Adipose tissue (tissue), 3 donors: ENCODE results near the gene SEMA7A. TPM values are rescaled to one million over a fixed set of nuclear protein-coding genes. Genes with fewer than 3 reads are reported as not detected.

Experiments
- H3K27ac ChIP-seq: one replicate; pipeline ENCODE4 v1.5.1; 2013; ENCODE audit warnings: low read depth, low read length
- WGBS, 3 donors: extraction: QIAGEN DNeasy Blood & Tissue Kit; methylation state at CpG; one replicate each; pipeline ENCODE4 v1.1.7; 2013; 5-methylcytosine and 5-hydroxymethylcytosine counted together
- polyA plus RNA-seq, 3 donors: library from polyadenylated mRNA; stranded (reverse); fragments of 200-250 nt; gene quantifications; one replicate each; pipeline ENCODE4 v1.2.3, GENCODE V29; 2013
- donor health status: healthy with polysubstance abuse.
- donor health status: Bipolar disorder and iron deficiency.
- donor health status: healthy.

Gene SEMA7A
- polyA plus RNA-seq, 3 donors = 0.75 to 3.0 (median 2.4) TPM

DNA sequence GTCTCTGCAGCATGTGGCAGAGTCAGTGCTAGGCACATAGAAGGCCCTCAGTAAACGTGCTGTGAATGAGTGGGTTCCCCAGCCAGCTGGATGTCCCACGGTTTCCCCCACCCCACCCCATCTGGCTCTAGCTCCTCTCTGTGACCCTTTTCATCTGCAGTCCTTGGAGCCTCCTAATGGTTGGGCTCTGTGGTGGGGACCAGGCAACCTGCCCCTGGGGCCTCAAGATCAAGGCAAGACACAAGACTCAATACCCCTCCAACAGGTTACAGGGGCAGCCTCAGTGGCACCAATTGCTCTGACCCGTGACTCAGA lies 49.2 kb downstream of the SEMA7A start:
- 44 to 63% (median 47%) methylated on average over 3 of the region's 3 CpGs for WGBS, 3 donors

DNA sequence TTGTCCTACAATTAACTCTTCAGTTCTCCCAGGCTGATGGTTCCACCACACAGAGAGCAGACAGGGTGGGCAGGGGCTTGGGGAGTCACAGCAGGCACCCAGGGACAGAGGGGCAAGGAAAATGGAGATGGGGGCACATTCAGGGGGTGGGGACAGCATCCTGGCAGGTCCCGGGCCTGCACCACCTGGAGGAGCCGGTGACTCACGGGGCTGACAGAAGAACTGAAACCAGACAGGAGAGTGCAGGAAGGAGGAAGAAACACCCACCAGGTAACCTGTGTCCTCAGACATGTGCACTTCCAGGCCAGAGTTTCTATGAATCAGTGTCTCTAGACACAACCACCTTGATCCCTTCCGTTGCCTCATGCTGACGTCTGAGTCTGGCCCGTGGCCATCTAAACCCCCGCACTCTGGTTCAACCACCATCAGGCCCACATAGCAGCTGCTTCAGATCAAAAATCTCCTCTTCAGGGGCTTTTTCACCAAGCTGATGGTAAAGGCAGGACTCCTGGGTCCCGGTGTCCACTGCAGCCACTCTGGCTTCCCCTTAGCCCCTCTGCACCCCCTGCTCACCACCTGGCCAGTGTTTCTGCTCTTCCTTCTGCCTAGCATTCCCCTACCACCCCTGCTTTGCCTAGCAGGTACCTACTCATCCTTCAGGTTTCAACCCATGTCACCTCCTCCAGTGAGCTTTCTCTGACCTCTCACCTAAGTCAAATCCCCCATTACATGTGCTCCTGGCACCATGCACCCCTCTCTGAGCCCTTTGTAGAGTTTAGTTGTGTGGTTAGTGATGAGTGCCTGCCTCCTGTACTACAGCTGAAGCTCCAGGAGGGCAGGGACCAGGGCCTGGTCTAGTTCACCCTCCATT lies 49.8 kb downstream of the SEMA7A start:
- H3K27ac ChIP-seq = no peak overlapping the region
- WGBS, 3 donors = 65 to 72% (median 68%) methylated on average over 8 of the region's 8 CpGs

More for the DNA sequence above, 49.2 kb downstream of the SEMA7A start:
- no peak overlapping the region for H3K27ac ChIP-seq

DNA sequence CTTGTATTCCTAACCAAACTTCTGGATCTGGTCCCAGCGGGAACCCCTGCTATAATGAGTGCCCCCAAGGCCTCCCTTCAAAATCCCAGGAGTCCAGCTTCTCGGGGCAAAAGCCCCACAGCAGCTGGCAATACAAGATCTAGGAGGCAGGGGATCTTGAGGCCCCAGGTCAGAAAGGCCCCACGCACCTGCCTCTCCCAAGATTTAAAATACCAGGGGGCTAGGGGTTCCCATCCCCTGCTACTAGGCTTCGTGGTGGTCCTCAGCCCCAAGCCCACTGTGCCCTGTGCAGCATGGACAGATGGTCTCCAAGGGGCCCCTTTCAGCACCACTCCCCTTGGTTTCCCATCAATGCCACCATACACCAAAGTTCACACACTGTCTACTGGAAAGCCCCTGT lies 50.5 kb downstream of the SEMA7A start:
- H3K27ac ChIP-seq = no peak overlapping the region
- 87 to 95% (median 93%) methylated on average over 4 of the region's 4 CpGs for WGBS, 3 donors

DNA sequence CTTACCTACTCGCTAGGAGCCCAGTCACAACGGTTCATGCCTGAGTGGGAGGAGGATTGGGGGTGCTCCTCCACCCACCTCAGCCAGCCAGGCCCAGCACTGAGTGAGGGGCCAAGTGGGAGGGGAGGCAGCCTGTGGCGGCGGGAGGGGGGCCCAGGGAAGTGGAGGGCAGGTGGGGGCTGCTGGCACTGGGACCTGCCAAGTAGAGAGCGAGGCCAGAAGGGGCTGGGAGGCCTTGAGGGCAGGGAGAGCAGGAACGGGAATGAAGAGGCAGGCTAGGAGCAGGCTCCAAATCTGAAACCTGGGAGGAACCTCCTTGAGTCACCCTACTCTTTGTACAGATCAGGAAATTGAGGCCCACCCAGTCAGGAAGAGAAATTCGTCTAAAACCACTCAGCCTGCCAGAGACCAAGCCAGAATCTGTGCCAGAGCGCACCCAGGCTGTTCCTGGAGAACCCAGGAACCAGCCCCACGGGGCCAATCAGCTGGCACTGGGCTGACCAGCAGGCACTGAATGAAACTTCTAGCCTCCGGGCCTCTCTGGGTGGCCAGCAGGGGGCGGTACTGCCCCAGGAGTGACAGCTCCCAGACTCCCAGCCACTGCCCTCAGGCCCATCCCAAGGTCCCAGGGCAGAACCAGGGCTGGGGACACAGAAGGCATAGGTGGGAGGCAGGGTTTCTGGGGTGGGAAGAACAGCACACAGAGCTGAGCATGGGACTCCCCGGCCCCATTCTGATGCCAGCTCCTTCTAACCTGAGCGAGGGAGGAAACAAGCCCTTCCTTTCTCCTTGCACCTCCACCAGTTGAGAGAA lies 51.5 kb downstream of the SEMA7A start:
- H3K27ac ChIP-seq = no peak overlapping the region
- 33 to 38% (median 33%) methylated on average over 13 of the region's 13 CpGs for WGBS, 3 donors

DNA sequence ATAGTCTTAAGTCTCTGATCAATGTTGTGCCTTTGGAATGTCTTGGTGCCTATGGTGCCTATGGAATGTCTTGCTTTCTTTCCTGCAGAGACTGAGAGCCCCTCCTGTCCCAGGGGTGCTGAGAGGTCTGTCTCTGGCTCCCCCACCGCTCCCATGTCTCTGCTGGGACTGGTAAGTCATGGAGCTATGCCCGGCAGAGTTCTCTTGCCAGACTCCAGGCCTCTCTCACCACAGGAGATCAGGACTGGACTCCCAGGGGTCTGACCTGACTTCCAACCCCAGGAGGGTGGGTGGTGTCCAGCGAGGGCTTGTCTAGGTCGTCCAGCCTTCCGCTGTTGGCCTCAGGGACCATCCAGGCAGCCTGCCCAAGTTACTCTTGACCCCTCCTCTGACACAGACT lies 52.3 kb downstream of the SEMA7A start:
- 59 to 81% (median 72%) methylated on average over 5 of the region's 5 CpGs for WGBS, 3 donors
- H3K27ac ChIP-seq = no peak overlapping the region

DNA sequence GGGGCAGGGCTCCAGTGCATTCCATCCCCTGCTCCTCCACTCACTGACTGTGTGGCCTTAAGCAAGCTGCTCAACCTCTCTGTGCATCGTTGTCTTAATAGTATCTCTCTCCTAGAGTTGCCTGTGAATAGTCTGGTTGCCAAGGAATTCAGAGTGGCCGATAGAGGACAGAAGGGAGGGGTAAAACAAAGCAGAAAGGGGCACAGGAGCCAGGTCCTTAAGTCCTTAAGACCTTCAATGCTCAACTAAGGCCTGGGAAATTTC lies 52.6 kb downstream of the SEMA7A start:
- no peak overlapping the region for H3K27ac ChIP-seq
- WGBS, 3 donors = 69 to 80% (median 78%) methylated on average over 2 of the region's 2 CpGs

DNA sequence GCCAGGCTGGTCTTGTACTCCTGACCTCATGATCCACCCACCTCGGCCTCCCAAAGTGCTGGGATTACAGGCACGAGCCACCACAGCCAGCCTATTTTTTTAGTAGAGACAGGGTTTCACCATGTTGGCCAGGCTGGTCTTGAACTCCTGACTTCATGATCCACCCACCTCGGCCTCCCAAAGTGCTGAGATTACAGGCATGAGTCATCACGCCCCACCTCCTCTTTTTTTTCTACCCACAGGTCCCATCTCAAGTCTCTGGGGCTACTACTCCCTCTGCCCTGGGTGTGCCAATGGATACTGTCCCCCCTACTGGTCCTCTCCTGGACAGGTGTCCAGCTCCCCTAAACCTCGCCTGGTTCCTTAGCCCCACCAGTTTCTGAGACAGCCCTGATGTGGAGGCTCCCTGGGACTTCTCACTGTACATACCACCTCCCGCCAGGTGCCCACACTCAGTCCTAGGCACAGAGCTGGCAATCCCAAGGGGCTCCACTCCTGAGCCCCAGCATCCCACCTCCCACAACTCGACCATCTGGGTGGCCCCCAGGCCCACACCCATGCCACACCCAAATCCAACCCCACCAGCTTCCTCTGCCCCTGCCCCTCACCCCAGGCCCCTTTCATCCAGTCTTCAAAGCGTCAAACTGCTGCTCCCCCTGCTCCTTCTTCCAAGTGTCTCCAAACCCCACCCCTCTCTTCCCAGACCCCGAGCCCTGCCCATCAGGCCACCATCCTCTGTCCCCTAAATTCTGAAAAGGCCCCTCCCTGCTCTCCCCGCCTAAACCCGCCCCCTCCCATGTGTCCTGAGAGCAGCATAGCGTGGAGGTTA lies 53.2 kb downstream of the SEMA7A start:
- 72 to 74% (median 74%) methylated on average over 12 of the region's 12 CpGs for WGBS, 3 donors
- H3K27ac ChIP-seq = no peak overlapping the region

DNA sequence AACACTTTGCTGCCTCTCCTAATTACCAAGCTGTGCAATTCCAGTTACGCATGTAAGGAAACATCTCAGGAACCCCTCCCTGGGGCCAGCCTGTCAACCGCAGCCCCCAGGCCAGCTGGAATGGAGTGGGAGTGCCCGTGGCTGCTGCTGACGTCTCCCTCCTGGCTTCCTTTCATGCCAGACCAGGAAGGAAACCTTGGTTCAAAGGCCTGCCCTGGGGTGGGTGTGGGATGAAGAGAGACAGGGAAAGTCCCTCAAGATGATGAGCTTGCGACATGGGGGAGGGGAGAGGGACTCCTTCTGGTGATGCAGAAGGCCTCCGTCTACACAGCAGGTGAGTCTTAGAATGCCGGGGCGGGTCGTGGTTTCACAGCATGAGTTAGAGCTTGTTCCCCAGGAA lies 54.9 kb downstream of the SEMA7A start:
- H3K27ac ChIP-seq = no peak overlapping the region
- 22 to 52% (median 26%) methylated on average over 9 of the region's 9 CpGs for WGBS, 3 donors

DNA sequence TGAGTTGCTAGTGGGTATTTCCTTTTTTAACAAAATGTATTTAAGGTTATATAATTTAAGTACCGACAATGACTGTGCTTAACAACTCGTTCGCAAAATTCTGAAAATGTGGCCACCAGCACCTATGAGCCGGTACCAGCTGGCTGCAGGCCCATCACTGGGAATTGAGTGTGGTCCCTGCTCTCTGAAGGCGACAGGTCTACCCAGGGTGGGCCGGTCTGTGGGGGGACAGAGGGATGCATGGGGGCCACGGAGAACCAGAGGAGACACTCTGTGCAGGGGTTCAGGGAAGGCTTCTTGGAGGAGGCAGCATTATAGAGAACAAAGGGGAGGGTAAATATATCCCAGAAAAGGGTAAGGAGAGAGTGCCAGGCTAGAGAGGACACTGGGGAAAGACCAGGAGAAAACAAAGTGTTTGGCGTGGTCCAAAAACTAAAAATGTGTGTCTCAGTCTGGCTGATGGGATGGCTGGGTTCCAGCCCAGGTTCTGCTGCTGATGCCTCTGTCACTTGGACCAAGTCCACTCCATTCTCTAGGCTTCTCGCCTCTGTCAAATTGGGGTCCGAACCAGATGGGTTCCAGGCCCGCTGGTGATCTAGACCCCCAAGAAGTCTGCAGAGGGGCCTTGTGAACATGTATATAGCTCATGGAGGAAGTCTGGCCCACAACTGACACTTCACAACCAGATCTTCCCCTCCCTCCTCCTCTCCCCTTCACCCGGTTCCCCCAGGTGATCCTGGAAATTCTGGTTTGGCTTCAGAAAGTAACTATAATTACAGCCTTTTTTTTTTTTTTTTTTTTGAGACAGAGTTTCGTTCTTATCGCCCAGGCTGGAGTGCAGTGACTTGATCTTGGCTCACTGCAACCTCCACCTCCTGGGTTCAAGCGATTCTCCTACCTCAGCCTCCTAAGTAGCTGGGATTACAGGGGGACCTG lies 55.7 kb downstream of the SEMA7A start:
- no peak overlapping the region for H3K27ac ChIP-seq
- WGBS, 3 donors = 80 to 83% (median 82%) methylated on average over 13 to 15 of the region's 15 CpGs

DNA sequence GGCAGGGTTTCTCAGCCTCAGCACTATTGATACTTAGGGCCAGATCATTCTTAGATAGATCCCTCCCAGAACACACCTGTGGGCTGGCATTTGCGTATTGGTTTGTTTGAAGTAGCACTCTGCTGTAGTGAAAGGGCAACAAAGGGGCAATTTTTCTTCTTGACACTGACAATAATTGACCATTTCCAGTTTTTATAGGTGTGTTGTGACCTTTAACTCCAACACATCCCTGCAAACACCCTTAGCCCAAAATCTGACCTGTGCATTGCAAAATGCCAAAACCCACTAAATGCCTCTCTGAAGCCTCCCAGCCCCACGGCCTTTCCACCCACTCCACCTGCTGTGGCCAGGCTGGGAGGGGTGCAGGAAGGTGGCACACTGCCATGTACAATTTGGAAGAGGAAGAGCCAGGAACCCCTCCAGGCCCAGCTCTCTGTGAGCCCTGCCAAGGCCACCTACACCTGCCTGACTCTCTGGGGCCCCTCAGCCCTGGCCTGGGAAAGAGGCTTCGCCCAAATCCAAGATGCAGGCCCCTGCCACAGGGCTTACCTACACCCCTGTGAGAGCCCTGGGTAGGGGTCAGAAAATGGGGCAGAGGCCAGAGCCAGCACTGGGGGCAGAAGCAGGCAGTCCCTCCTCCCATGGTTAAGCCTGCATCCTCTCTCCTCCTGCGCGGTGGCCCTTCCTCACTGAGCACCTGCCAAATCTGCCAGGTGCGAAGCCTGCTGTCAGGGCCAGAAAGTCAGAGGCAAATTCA lies 56.8 kb downstream of the SEMA7A start:
- H3K27ac ChIP-seq = no peak overlapping the region
- WGBS, 3 donors = 75 to 91% (median 82%) methylated on average over 5 to 6 of the region's 6 CpGs

DNA sequence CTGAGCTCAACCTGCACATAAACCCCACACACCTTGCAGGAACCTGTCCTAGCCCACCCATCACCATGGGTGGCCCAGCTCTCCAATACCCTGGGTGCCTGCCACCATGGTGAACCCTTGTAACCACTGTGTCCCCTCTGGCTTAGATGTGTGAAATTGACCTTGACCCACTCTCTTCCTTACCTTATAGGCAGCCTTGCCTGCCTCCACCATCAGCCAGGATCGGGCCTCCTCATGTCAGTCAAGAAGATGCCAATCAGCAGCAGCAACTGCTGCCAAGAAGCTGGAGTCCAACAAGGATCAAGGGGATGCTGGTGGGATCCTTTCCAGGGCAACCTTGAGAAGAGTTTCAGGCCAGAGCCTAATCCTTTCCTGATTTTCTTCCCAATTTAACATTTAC lies 57.5 kb downstream of the SEMA7A start:
- H3K27ac ChIP-seq = no peak overlapping the region
- WGBS, 3 donors = 63 to 94% (median 82%) methylated on average over 1 of the region's 1 CpG

DNA sequence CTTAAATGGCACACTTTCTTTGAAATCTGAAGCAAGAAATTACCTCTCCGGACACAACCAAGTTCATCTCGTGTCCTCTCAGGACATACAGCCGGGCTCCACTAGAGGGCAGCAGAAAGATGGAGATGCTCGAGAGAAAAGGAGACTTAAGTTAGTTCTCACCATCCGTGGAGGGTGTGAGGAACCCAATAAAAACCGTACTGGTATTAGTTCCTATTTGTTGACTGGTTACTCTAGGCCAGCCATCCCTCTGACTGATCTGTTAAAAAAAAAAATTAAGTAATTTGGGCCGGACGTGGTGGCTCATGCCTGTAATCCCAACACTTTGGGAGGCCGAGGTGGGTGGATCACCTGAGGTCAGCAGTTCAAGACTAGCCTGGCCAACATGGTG lies 58.5 kb downstream of the SEMA7A start:
- no peak overlapping the region for H3K27ac ChIP-seq
- WGBS, 3 donors = 14 to 16% (median 16%) methylated on average over 9 of the region's 9 CpGs

DNA sequence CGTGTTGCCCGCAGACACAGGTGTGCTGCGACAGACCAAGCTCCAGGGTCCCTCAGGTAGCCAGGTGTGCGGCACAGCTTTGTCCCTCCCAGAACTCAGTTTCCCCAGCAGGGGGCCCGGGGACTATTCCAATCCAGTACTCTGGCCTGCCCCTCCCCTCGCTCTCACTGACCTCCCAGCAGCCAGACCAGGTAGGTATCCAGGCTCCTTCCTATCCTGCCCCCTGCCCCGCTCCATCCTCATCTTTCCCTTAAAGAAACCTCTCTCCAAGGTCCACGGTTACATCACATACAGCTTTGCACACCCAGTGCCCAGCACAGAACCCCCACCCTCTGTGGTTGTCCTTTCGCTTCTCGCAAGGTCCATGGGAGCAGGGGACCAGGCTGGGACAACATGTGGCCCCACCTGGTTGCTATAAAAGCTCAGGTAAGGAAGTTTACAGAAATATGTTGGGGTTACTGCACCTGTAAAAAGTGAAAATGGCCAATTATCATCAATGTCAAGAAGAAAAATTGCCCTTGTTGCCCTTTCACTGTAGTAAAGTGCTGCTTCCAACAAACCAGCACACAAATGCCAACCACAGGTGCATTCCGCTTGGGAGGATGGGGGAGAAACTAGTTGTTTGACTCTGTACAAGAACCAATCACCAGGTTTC lies 59.0 kb downstream of the SEMA7A start:
- WGBS, 3 donors = 21 to 25% (median 21%) methylated on average over 11 of the region's 11 CpGs

DNA sequence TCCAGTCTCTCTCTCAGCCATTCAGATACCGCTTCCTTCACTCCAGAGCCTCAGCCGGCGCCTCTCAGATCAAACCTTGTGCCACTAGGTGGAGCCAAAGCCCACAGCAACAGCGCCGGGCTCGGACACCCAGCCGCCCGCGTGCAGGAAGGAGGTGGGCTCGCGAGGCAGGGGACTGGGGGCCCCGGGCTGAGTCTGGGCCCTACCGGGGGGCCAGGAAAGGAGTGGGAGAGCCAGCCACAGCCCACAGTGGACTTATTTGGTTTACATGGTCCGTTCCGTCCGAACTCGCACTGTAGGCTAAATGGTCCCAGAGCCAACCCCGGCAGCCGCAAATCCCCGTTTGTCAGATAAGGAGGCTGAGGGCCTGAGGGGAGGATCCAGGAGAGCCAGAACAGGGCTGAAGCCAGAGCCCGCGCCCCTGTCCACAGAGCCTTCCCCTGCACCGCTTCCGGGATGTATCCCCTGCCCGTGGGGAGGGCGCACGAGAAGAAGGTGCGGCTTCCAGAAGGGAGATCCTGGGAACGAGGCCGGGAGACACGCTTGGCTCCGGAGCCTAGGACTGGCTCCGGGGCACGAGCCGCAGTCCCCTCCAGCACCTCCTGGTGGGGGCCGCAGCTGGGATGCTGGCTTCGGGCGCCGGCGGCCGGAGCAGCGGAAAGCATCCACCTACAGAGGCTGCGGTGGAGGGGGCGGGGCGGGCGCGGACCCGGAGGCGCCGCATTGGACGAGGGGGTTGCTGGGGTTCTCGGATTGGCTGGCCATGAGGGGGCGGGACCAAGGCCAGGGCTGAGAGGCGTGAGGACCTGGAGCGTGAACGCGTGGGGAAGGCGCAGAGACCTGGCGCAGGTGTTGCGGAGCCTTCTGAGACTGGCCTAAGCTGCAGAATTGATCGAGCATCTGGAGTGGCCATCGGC lies 59.8 kb downstream of the SEMA7A start:
- WGBS, 3 donors = 0 to 2% (median 1%) methylated on average over 45 to 62 of the region's 62 CpGs
- H3K27ac ChIP-seq = no peak overlapping the region

More for the DNA sequence above, 59.0 kb downstream of the SEMA7A start:
- H3K27ac ChIP-seq = no peak overlapping the region

DNA sequence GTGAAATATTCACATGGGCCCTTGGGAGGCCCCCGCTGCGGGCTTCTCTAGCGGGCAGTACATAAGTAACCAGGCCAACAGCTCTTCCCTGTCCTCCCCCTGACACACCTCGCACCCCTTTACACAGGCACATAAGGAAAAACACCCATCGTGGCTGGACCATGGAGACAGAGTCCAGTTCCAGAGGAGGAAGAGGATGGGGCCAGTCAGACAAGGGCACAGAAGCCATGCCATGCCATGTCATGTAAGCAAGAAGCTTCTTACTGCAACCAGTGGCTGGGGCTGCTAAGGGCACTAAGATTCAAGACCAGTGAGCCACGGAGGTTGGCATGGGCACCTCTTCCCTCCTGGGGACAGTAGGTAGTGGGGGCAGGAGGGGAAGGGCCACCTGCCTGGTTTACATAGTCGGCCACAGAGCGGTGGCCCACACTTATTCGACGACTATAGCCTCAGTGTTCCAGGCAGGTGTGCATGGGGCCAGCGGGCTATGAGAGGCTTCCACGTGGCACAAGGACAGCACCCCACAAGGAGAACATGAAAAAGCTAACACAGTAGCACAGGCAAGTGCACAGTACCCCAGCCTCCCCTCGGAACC lies 60.6 kb downstream of the SEMA7A start:
- H3K27ac ChIP-seq = no peak overlapping the region
- 44 to 57% (median 49%) methylated on average over 13 of the region's 13 CpGs for WGBS, 3 donors

DNA sequence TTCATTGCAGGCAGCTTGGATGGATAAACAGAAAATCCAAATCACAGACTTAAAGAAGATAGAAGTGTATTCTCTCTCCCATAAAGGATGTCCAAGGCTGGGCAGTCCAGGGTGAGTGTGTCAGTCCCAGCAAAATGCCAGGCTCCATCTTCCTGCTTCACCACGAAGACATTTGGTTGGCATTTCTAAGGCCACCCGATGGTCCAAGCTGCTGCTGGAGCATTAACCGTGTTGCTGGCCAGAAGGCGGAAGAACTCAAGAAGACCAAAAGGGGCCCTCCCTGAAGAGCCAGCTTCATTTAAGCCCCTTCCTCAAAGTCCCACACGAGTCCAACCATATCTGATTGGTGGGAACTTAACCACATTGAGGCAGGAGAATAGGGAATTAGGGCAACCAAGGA lies 63.3 kb downstream of the SEMA7A start:
- no peak overlapping the region for H3K27ac ChIP-seq
- WGBS, 3 donors = 81 to 87% (median 87%) methylated on average over 5 of the region's 5 CpGs
